NCI-H187 treated with DMSO at 0.1 percent for 48 hours (cell line): ENCODE data around the gene CMPK2.
"Not testable (repeated sequence)": the region's sequence is repeated elsewhere in the genome, so short reads cannot be mapped to it uniquely, and the experiment has no call there.

ENCODE experiments used
- DNase-seq: peaks from one replicate; lab custom pipeline; 2025; lab: John Stamatoyannopoulos, UW

The CMPK2 gene

GRCh38 chr2:6865346-6866274 lies at the start of gene CMPK2:
CMPK2 (minus strand) TSS chr2:6865907; CDS start chr2:6865696, 211 bp downstream.
- no peak for DNase-seq

GRCh38 chr2:6915399-6915798 lies 49.7 kb upstream of the CMPK2 start:
- DNase-seq: no peak

- DNase-seq: no peak
These were observed 49.1 kb upstream of the CMPK2 start for GRCh38 chr2:6914828-6915227.

GRCh38 chr2:6913415-6914157 lies 47.9 kb upstream of the CMPK2 start:
- no peak for DNase-seq

- DNase-seq: no peak
These were observed 46.0 kb upstream of the CMPK2 start for GRCh38 chr2:6911721-6912120.

GRCh38 chr2:6909431-6910385 lies 44.0 kb upstream of the CMPK2 start:
- no peak for DNase-seq

- DNase-seq: no peak
These were observed 42.6 kb upstream of the CMPK2 start for GRCh38 chr2:6908291-6908690.

GRCh38 chr2:6906165-6906741 lies 40.5 kb upstream of the CMPK2 start:
- no peak for DNase-seq

- no peak for DNase-seq
These were observed 40.0 kb upstream of the CMPK2 start for GRCh38 chr2:6905668-6906067.

- DNase-seq: not testable (repeated sequence)
These were observed 36.9 kb upstream of the CMPK2 start for GRCh38 chr2:6902581-6902980.

- DNase-seq: no peak
These were observed 31.4 kb upstream of the CMPK2 start for GRCh38 chr2:6896930-6897759.

GRCh38 chr2:6893876-6894482 lies 28.3 kb upstream of the CMPK2 start:
- DNase-seq: no peak

- no peak for DNase-seq
These were observed 23.0 kb upstream of the CMPK2 start for GRCh38 chr2:6888724-6889123.

GRCh38 chr2:6887751-6888192 lies 22.1 kb upstream of the CMPK2 start:
- DNase-seq: no peak

- no peak for DNase-seq
These were observed 20.3 kb upstream of the CMPK2 start for GRCh38 chr2:6885968-6886367.

- no peak for DNase-seq
These were observed 19.8 kb upstream of the CMPK2 start for GRCh38 chr2:6885551-6885950.

- DNase-seq: no peak
These were observed 17.9 kb upstream of the CMPK2 start for GRCh38 chr2:6883448-6884122.

GRCh38 chr2:6881516-6881915 lies 15.8 kb upstream of the CMPK2 start:
- no peak for DNase-seq

GRCh38 chr2:6881046-6881445 lies 15.3 kb upstream of the CMPK2 start:
- DNase-seq: no peak
